GM18505 (cell line): ENCODE measurements around the gene EXT2.

Experiments
- ATAC-seq: cut with Tn5 transposase; IDR thresholded peaks from one replicate; pipeline ENCODE4 v1.9.1; 2021; ENCODE audit not compliant: unreplicated experiment
- POLR2A ChIP-seq: IDR thresholded peaks from 4 replicates; pipeline ENCODE4 v1.6.1; 2011; ENCODE audit warnings: borderline replicate concordance; ENCODE audit not compliant: insufficient read depth, insufficient read length; ENCODE audit errors: extremely low read depth

Gene EXT2

GRCh38 chr11:44277196-44278090 lies 182.0 kb downstream of the EXT2 start:
- no peak for TF ChIP-seq POLR2A
- ATAC-seq = no peak

DNA sequence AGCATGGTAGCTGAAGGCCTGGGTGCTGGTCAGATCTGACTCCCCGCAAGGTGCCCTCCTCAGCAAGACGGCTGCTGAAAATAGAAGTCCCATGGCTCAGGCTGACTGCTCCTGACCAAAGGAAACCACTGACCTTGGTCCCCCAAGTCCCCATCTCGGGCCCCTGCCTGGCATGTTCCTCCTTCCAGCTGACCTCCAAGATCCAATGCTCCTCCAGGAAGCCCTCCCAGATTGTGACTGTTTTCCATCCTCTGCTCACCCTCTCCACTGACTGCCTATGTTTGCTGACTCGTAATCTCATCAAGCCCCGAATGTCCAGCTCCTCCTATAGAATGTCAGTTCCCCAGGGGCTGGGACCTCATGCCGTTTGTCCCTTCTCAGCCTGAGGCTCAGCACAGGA lies 184.0 kb downstream of the EXT2 start:
- no peak for TF ChIP-seq POLR2A
- no peak for ATAC-seq

GRCh38 chr11:44280257-44280656 lies 184.8 kb downstream of the EXT2 start:
- ATAC-seq = no peak

GRCh38 chr11:44281151-44281550 lies 185.7 kb downstream of the EXT2 start:
- TF ChIP-seq POLR2A = no peak
- ATAC-seq = no peak

More at GRCh38 chr11:44280257-44280656, 184.8 kb downstream of the EXT2 start:
- no peak for TF ChIP-seq POLR2A

GRCh38 chr11:44282620-44283019 lies 187.1 kb downstream of the EXT2 start:
- no peak for TF ChIP-seq POLR2A
- no peak for ATAC-seq

DNA sequence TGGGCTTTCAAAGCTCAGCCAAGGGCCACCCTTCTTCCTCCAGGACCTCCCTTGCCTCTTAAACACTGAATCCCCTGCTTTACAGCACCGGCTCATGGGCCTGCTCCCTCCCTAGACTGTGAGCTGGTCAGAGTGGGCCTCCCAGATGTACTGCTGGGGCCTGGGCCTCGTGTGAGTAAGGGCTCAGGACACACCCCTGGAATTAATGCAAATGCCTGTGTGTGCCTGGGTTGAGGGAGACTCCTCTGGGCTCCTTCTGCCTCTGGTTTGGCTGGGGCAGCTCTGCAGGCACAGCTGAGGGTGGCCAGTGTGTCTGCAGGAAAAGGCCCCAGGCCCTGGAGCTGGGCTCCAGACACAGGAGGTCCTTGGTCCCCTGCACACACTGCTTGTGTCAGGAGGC lies 190.3 kb downstream of the EXT2 start:
- TF ChIP-seq POLR2A = no peak
- no peak for ATAC-seq

DNA sequence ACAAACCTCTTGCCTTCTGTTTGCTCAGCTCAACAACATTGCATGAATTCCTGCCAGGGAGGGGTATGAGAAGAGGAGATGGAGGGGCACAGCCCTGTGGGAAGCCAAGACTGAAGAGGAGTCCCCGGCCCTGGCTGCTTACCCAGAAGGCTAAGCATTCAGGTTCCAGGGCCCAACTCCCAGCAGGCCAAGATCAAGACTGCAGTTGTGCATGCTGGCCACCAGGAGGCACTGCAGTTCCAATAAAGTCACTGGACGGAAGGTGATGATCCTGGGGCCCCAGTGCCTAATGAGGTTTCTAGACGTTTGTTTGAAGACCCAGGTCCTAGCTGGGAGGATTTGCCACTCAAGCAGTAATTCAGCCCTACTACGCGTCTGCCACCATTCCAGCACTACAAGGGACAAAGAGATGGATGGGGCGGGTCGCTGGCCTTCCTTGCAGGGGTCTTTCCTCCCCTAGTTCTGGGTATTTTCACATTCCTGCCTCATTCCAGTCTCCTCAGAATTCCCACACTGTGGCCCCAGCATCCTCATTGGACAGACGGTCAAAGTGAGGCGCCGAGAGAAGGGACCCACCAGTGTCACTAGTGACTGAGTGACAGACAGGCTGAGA lies 190.9 kb downstream of the EXT2 start:
- no peak for TF ChIP-seq POLR2A
- ATAC-seq = no peak

DNA sequence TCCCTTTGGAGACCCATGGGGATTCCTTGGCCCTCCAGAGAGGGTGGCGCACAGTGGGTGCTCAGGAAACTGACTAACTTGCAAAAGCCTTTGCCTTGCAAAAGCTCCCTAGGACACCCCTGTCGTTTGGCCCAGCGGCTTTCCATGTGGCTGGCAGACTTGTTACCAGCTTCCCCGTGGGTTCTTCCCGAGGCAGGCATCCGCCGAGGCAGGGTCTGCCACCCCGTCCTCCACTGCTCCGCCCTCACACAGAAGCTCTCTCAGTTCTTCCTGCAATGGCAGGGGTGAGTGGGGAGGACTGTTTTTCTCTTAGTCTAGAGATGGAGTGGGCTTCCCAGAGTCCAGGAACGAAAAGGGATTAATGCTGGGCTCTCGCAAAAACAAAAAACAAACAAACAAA lies 191.4 kb downstream of the EXT2 start:
- TF ChIP-seq POLR2A = no peak
- no peak for ATAC-seq

- ATAC-seq = no peak
- no peak for TF ChIP-seq POLR2A
Measured at GRCh38 chr11:44288133-44288526, 192.7 kb downstream of the EXT2 start.

DNA sequence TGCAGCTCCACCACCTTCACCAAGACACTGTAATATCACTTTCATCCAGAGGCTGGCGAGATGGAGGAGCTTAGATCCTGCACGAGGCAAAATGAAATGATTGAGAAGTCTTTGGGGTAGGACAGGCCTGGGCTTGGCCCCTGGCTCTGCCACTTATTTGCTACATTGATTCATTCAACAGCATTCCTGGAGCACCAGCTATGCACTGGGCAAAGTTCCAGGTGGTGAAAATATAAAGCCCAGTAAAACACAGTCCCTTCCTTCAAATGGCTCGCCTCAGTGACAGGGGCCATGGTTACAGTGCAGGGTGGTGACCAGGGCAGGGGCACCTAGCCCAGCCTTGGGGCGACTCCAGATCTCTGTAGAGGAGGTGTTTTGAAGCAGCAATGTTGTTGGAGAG lies 194.7 kb downstream of the EXT2 start:
- ATAC-seq = no peak
- TF ChIP-seq POLR2A = no peak
